NCI-H1048 (cell line): ENCODE data around the gene TCF4.

Experiments
- DNase-seq: peaks from one replicate; lab custom pipeline; 2025; lab: John Stamatoyannopoulos, UW

The TCF4 gene

GRCh38 chr18:55585920-55586561, 2.0 kb downstream of the TCF4 start:
- DNase-seq, result no peak

DNA sequence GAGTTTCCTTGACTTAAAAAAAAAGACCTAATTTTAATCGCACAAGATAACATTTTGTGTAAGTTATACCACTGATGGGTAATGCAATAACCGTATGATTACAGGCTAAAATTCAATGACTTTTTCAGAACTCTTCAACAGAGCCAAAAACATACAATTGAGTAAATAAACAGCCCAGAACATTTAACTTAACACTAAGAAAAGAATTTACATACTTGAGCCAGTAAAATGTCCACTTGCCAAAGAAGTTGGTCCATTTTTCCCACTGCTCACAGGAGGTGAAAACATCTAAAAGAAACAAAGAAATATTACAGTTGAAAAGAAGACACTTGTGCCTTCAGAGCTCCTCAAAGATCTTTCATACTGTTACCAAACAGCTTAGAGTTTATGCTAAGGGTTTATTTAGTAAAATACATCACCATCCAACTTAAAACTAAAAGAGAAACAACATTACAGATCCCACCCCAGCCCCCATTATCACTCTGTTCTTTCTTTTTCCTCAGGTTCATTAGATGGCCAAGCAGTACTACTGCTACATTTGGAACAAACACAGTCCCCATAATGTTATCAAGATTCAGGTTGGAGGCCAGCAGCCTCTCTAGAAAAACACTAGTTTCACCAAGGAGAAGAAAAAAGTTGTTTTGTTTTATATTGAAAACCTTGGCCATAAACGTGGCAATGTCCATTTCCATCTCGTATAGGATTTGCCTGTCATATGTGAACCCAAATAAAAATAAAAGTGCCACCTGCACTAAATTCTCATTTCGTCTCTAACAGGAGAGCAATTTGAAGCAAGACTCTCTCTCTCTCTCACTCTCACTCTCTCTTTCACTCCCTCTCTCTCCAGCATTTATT, 2.7 kb downstream of the TCF4 start:
- no peak for DNase-seq

- DNase-seq, result no peak
These were observed 3.8 kb downstream of the TCF4 start for GRCh38 chr18:55584201-55584600.

GRCh38 chr18:55582325-55582724, 5.7 kb downstream of the TCF4 start:
- DNase-seq, result no peak

GRCh38 chr18:55579501-55580270, 8.3 kb downstream of the TCF4 start:
- DNase-seq, result no peak

DNA sequence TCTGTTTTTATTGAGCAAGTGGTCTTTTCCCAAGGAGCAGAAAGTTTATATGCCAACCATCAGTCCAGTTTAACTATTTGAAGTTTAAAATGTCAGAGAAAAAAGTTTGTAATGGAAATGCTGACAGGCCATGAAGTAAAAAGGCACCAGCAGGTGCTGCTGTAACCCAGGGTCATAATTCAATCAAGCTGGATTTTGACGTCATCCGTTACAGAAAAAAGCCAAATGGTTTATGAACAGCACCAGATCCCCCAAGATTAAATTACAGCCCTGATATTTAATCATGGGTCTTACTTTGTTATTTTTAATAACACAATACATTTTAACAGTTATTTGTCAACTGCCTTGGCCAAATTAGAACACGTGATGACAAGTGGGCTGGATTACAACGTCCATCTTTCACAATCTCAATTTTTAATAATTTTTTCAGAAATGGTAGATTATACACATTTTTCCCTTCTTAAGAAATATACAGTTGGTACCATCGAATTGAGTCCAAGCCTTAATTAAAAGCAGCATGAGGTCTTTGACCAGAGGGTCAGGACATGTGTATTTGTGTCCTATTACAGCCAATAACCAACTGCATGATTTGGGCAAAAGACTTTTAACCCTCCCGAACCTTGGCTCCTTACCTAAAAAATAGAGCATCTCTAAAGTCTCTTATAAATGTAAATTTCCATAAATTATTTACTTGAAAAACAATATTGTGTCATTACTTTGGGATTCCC, 10.0 kb downstream of the TCF4 start:
- no peak for DNase-seq

- no peak for DNase-seq
These were observed 12.0 kb downstream of the TCF4 start for GRCh38 chr18:55576001-55576400.

DNA sequence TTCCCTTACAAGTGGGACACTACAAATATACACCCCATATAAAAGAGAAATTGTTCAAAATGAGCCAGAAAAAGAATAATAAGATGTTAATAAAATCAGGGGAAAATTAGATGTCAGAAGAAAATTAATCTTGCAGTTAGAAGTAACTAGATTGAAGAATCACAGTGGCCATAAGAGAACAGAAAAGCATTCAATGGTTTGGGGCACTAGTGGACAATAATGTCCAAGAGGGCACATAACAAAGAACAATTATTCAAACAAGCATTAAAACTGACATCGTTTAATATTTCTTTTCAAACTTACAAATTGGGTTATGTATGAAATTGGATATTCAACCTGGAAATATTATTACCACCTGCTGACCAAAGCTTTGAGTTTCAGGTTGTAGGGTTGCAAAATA, 12.9 kb downstream of the TCF4 start:
- no peak for DNase-seq

- DNase-seq, result no peak
These were observed 14.6 kb downstream of the TCF4 start for GRCh38 chr18:55573386-55573785.

GRCh38 chr18:55570966-55571365, 17.0 kb downstream of the TCF4 start:
- no peak for DNase-seq

DNA sequence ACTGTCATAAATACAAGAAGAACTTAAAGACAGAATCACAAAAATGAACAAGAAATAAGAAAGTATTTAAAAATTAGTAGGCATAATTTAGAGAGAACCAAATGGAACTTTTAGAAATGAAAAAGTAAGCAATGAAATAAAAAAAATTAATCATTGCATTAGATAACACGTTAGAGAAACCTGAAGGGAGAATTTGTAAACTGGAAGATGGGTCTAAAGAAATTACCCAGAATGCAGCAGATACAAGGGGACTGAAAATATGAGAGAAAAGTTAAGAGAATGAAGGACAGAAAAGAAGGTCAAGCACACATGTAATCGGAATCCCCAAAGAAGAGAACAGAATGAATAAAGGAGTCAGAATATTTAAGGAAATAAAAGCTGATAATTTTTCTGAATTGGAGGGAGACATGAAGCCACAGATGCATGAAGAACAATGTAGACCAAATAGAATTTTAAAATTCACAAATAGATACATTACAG, 21.5 kb downstream of the TCF4 start:
- no peak for DNase-seq

GRCh38 chr18:55559739-55560138, 28.3 kb downstream of the TCF4 start:
- DNase-seq, result no peak

DNA sequence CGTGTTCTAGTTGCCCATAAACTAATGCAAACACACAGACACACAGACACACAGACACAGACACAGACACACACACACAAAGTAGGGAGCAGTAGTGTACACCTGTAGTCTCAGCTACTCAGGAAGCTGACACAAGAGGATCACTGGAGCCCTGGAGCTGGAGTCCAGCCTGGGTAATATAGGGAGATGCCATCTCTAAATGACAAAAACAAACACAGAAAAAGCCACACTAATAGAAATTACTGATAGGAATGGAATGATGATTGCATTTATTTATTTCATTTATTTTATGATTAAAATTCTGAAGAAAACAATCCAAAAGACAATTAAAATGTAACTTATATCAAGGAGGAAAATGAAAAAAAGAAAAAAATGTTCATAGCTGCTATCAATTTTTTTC, 30.8 kb downstream of the TCF4 start:
- no peak for DNase-seq

- no peak for DNase-seq
These were observed 32.5 kb downstream of the TCF4 start for GRCh38 chr18:55555395-55556027.

- DNase-seq, result no peak
These were observed 35.3 kb downstream of the TCF4 start for GRCh38 chr18:55552526-55553189.

DNA sequence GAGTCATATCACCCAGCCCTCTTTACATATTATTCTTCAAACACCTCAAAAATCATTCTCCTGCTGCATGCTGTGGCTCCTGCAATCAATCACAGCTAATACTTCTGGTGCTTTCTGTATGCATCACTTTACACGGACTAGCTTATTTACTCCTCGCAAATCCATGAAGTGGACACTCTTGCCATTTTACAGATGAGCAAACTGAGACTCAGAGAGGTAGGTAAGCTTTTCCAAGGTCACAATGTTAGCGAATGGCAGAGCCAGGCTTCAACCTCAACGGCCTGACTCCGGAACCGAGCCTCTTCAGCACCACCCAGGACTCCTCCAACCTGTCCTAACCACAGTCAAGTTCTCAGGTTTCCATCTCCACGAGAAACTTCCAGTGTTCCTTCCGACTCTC, 36.8 kb downstream of the TCF4 start:
- DNase-seq, result no peak

- no peak for DNase-seq
These were observed 37.5 kb downstream of the TCF4 start for GRCh38 chr18:55550471-55550870.

- no peak for DNase-seq
These were observed 38.4 kb downstream of the TCF4 start for GRCh38 chr18:55549474-55550104.

DNA sequence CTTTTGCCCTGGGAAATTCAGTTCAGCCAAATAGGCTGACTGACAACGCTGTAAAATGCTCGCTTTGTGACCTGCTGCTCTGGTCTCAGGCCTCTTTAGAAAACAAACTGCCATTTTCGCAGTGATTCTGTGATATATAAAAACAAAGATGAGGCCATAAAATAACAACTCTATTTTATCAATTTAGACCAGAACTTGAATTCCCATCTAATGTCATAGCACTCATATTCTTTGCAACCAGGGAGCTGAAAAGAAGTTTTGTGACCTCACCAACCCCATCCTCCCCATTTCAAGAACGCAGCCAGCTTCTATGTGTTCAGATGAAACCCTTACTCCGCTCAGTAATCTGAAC, 40.3 kb downstream of the TCF4 start:
- no peak for DNase-seq

- no peak for DNase-seq
These were observed 40.9 kb downstream of the TCF4 start for GRCh38 chr18:55546851-55547704.
